Heart left ventricle (tissue), 16 donors: ENCODE results near the gene PCDH15. TPM values are rescaled to one million over a fixed set of nuclear protein-coding genes. Genes with fewer than 3 reads are reported as not detected.

Experiments
- ATAC-seq, 4 donors: fragments of 200-7000 bp; cut with Tn5 transposase; one replicate each; pipeline ENCODE4 v1.9.1; 2020 to 2022; ENCODE audit warnings: moderate library complexity in 4 of 4, mild to moderate bottlenecking in 3 of 4, moderate number of reproducible peaks in 1 of 4
- DNase-seq, 5 donors: peaks; one replicate each; pipeline ENCODE4 v3.0.0-alpha.2; 2020
- H3K27ac ChIP-seq, 12 donors: fragments of 200-600 bp; sonication (generic) in 4 of 12; one replicate each; pipeline versions ENCODE4 v1.5.0 to v1.8.0; 2016 to 2022; ENCODE audit warnings: mild to moderate bottlenecking in 2 of 12
- H3K27me3 ChIP-seq, 9 donors: fragments of 200-600 bp; sonication (generic) in 2 of 9; one replicate each; pipeline versions ENCODE4 v1.5.1 to v1.8.0; 2016 to 2022; ENCODE audit warnings: mild to moderate bottlenecking in 3 of 9
- H3K36me3 ChIP-seq, 9 donors: fragments of 200-600 bp; sonication (generic) in 2 of 9; one replicate each; pipeline versions ENCODE4 v1.5.0 to v1.8.0; 2018 to 2022; ENCODE audit warnings: mild to moderate bottlenecking in 2 of 9
- H3K4me1 ChIP-seq, 12 donors: fragments of 200-600 bp; sonication (generic) in 4 of 12; one replicate each; pipeline versions ENCODE4 v1.5.0 to v1.8.0; 2016 to 2022; ENCODE audit warnings: mild to moderate bottlenecking in 3 of 12
- H3K4me3 ChIP-seq, 12 donors: fragments of 200-600 bp; sonication (generic) in 4 of 12; one replicate each; pipeline versions ENCODE4 v1.5.0 to v1.8.0; 2017 to 2022; ENCODE audit warnings: mild to moderate bottlenecking in 9 of 12, moderate library complexity in 4 of 12
- H3K9me3 ChIP-seq, 12 donors: fragments of 200-600 bp; sonication (generic) in 4 of 12; one replicate each; pipeline versions ENCODE4 v1.5.0 to v1.8.0; 2016 to 2022; ENCODE audit warnings: mild to moderate bottlenecking in 1 of 12
- CTCF ChIP-seq, 12 donors: fragments of 200-600 bp; sonication (generic) in 4 of 12; IDR thresholded peaks; one replicate each; pipeline versions ENCODE4 v1.5.0 to v1.8.0; 2018 to 2022; ENCODE audit warnings: antibody characterized with exemption in 12 of 12, mild to moderate bottlenecking in 5 of 12
- POLR2A ChIP-seq, 2 donors: fragments of 450-650 bp; IDR thresholded peaks; one replicate each; pipeline ENCODE4 v1.6.1; 2017; ENCODE audit warnings: antibody characterized with exemption in 2 of 2, mild to moderate bottlenecking in 2 of 2, moderate library complexity in 2 of 2
- WGBS, 4 donors: extraction: QIAGEN DNeasy Blood & Tissue Kit in 2 of 4; methylation state at CpG; one replicate each; pipeline versions ENCODE4 v1.1.5 to v1.1.7; 2013 to 2018; 5-methylcytosine and 5-hydroxymethylcytosine counted together
- intact Hi-C, 10 donors: fragments of 100-400 bp; cut with DNase I; formaldehyde crosslinking; loops; one replicate each; pipeline versions ENCODE4 v1.11.1 to v1.14.2; 2022
- polyA plus RNA-seq, 2 donors: library from polyadenylated mRNA; stranded (reverse); fragments of 200-250 nt; gene quantifications; one replicate each; pipeline ENCODE4 v1.2.3, GENCODE V29; 2013
- total RNA-seq, 9 donors: library from RNA; depleted of rRNA in 2 of 9; stranded (reverse); fragments of >200 nt in 2 of 9; fragmentation: NEBNext Ultra II Directional in 3 of 9; extraction: Animal tissue kit (Norgen Biotek cat#: 25700) in 3 of 9; gene quantifications; one replicate each; pipeline versions ENCODE4 v1.1.0 to v1.2.4, GENCODE V29; 2016 to 2023
- donor health status: ischemic (EF 13 %, LVEDD 7.1; RV severe dilation, severe dysfunction).
- donor health status: healthy with polysubstance abuse.
- donor health status: DM: no; HTN: yes; CAD: no.
- donor health status: DM: no; HTN: no; CAD: no.
- donor health status: ischemic (EF 25% LVEDD 6.9; RV normal size, moderate dysfunction).
- donor health status: ischemic (EF 25% LVEDD 5.7; RV mildly dilated, moderate dysfunction).
- donor health status: healthy.
- donor health status: DM: yes; HTN: yes; CAD: no.
- donor health status: ischemic (EF 35%, LVEDD 5.7; RV mildly dilated, moderate dysfunction).
- donor health status: nonischemic (EF 11% LVEDD 7.7; RV severe dilation, severe dysfunction).
- donor health status: DM: yes; HTN: yes; CAD: no.
- donor health status: PGD.
- donor health status: ischemic (EF 29% LVEDD 5.4; RV normal size, mild dysfunction).
- donor health status: nonischemic (EF 23%, LVEDD 6.1; RV moderate dilation, normal function).

The PCDH15 gene
- total and polyA plus RNA-seq, 11 donors = 0.04 to 0.93 (median 0.13) TPM; not detected in 3

- no peak for ATAC-seq
- TF ChIP-seq POLR2A (IDR thresholded peaks at IDR 0.05) (no peak), CTCF (IDR thresholded peaks at IDR 0.05) (no peak)
- 40 to 59% (median 44%) methylated on average over 2 of the region's 2 CpGs for WGBS, 4 donors
- Histone ChIP-seq H3K36me3 (no peaks in the 10 kb centered on the region), H3K9me3 (peaks cover 0 to 2% (median 0%) of the 10 kb centered on the region in 12 donors), H3K4me3 (no peak overlapping the region), H3K27ac (no peak overlapping the region), H3K4me1 (peaks cover 0 to 5% (median 0%) of the 10 kb centered on the region in 12 donors), H3K27me3 (no peaks in the 10 kb centered on the region)
- intact Hi-C loops = no loop called here
- DNase-seq = no peak
Observed at GRCh38 chr10:54833029-54833428, 32.0 kb upstream of the PCDH15 start.

- intact Hi-C loops = no loop called here
- peaks cover 0 to 8% (median 0%) of the 10 kb centered on the region in 12 donors for H3K9me3 ChIP-seq
- H3K4me3 ChIP-seq = no peak overlapping the region
- WGBS, 4 donors = 63 to 70% (median 66%) methylated on average over 1 of the region's 1 CpG
- TF ChIP-seq CTCF (IDR thresholded peaks at IDR 0.05) (no peak), POLR2A (IDR thresholded peaks at IDR 0.05) (no peak)
- ATAC-seq (peak in 1 of 4 donors; percentile 73), DNase-seq (no peak)
- no peaks in the 10 kb centered on the region for H3K36me3 ChIP-seq
- no peak overlapping the region for H3K27ac ChIP-seq
- H3K4me1 ChIP-seq = peaks cover 0 to 8% (median 0%) of the 10 kb centered on the region in 12 donors
- H3K27me3 ChIP-seq = no peaks in the 10 kb centered on the region
Observed at GRCh38 chr10:54826994-54827560, 26.0 kb upstream of the PCDH15 start.

DNA sequence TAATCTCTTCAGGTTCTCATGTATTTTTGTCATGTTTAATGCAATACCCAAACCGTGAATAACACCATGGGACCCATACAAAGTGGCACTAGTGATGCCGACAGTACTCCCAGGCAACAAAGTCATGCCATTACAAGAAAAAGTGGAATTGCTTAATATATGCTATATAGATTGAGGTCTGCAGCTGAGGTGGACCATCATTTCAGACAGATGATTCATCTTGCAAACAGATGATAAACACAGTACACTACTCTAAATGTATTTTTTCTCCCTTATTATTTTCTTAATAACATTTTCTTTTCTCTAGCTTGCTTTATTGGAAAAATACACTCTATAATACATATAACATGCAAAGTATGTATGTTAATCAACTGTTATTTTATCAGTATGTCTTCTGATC is 14.6 kb upstream of the PCDH15 start:
- TF ChIP-seq POLR2A (IDR thresholded peaks at IDR 0.05) (no peak), CTCF (IDR thresholded peaks at IDR 0.05) (no peak)
- H3K9me3 ChIP-seq = no peaks in the 10 kb centered on the region
- H3K36me3 ChIP-seq = no peaks in the 10 kb centered on the region
- H3K4me1 ChIP-seq = peaks cover 0 to 3% (median 0%) of the 10 kb centered on the region in 12 donors
- H3K27ac ChIP-seq = no peak overlapping the region
- no peak overlapping the region for H3K4me3 ChIP-seq
- DNase-seq (no peak), ATAC-seq (no peak)
- H3K27me3 ChIP-seq = no peaks in the 10 kb centered on the region
- 80 to 88% (median 85%) methylated on average over 2 of the region's 2 CpGs for WGBS, 4 donors
- intact Hi-C loops = no loop called here

DNA sequence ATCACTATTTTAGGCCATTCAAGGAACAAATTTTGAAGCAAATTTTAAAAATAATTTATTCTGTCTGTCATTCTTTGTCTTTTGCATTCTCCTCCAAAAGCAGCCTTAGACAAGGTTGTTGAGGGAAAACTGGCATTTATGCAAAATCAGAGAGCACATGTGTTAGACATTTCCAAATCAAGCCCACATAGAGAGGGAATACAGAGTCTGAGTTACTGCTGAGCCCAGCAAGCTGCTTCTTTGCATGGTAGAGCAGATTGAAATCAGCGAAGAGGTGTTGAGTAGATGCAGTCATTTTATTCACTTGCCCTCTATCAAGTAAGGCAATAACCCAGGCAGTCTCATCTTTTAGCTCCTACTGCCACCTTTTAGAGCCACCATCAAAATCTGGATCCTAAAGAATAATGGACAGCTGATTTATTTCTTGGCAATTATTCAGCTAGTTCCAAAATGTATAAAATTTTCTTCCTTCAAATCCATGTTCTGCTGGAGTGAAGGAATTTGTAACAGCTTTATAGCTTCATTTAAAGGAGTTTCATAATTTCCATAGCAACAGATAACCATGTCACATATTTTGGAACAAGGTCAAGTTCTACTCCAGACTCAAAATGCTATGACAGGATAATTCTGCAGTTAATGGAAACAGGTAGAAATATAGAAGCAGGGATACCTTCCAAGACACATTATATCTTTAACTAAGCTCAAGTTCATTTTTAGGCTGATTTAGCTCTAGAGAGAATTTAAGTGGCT is 7.3 kb upstream of the PCDH15 start:
- H3K4me1 ChIP-seq = no peaks in the 10 kb centered on the region
- no peaks in the 10 kb centered on the region for H3K27me3 ChIP-seq
- DNase-seq (no peak), ATAC-seq (no peak)
- intact Hi-C loops = no loop called here
- no peak overlapping the region for H3K4me3 ChIP-seq
- TF ChIP-seq POLR2A (IDR thresholded peaks at IDR 0.05) (no peak), CTCF (IDR thresholded peaks at IDR 0.05) (no peak)
- WGBS, 4 donors = 85 to 89% (median 88%) methylated on average over 1 of the region's 1 CpG
- H3K27ac ChIP-seq = no peak overlapping the region
- H3K36me3 ChIP-seq = no peaks in the 10 kb centered on the region
- H3K9me3 ChIP-seq = no peaks in the 10 kb centered on the region
